Brain microvascular endothelial cell (primary cell): Measurements from ENCODE around the gene SPATA33.

Source experiments
- DNase-seq: peaks from one replicate; pipeline ENCODE4 v3.0.0-alpha.2; 2020
- H3K27ac ChIP-seq: fragments of 250-450 bp; sonication (Bioruptor Pico); 2 replicates; pipeline ENCODE4 v1.5.1; 2020; ENCODE audit warnings: mild to moderate bottlenecking, moderate library complexity
- H3K27me3 ChIP-seq: fragments of 250-450 bp; sonication (Bioruptor Pico); replicated peaks from 2 replicates; pipeline ENCODE4 v1.5.1; 2020; ENCODE audit warnings: mild to moderate bottlenecking
- H3K36me3 ChIP-seq: fragments of 250-450 bp; sonication (Bioruptor Pico); replicated peaks from 2 replicates; pipeline ENCODE4 v1.5.1; 2020; ENCODE audit warnings: mild to moderate bottlenecking
- H3K4me3 ChIP-seq: 2 replicates; pipeline ENCODE4 v1.5.1; 2011; ENCODE audit warnings: low read depth, mild to moderate bottlenecking, control low read depth, low read length, moderate library complexity
- in situ Hi-C: cut with HindIII; loops from 2 replicates; pipeline ENCODE4 v1.10.0; 2017; ENCODE audit warnings: low sequenced_read_pairs, low pct_ligation_motif_present
- TF ChIP-seq, protein P1 (sequence below): IDR thresholded peaks from 2 replicates; pipeline ENCODE4 v1.5.1; 2011; ENCODE audit warnings: low read depth, mild to moderate bottlenecking, moderate library complexity, low read length, control low read depth, inconsistent platforms; ENCODE audit errors: missing control alignments

The SPATA33 gene

DNA sequence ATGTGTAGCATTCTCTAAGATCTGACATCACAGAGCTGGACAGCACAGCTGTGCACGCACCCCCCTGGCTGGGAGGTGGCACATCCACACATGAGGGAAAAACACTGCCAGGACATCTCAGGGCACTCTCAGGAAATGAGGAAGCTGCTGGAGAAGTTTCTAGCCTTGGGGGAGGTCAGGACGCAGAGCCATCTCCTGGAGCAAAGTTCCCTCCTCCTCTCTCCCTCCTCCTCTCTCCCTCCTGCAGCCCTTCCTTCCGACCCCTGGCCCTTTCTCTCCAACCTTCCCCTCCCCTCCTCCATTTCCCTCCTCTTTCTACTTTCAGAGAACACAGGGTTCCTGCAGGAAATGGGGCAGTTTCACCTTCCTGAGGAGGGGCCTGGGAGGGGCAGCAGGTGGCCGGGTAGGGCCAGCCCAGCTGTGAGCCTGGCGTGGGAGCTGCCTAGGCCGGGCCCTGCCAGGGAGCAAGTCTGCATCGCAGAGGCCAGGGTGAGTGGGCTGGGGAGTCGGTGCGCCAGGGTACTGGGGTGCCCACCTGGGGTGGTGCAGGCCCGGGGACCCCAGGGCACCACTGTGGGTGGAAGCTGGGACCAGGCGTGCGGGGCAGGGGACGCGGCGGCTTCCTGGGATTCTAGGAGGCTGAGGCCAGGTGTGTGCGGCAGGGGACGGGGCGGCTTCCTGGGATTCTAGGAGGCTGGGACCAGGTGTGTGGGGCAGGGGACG, 44.2 kb upstream of the SPATA33 start, which contains the start of gene DPEP1:
DPEP1 (plus strand) TSS at position 412 of the 723 bp plus-strand sequence. CDS start 16,769 bp downstream, outside the sequence.
- H3K27me3 ChIP-seq, result no peaks in the 10 kb centered on the region
- H3K4me3 ChIP-seq, result no peak within 1 kb of the TSS
- no peak for DNase-seq
- in situ Hi-C loops, result no loop called here
- H3K36me3 ChIP-seq, result no peaks in the 10 kb centered on the region
- TF ChIP-seq, protein P1, sequence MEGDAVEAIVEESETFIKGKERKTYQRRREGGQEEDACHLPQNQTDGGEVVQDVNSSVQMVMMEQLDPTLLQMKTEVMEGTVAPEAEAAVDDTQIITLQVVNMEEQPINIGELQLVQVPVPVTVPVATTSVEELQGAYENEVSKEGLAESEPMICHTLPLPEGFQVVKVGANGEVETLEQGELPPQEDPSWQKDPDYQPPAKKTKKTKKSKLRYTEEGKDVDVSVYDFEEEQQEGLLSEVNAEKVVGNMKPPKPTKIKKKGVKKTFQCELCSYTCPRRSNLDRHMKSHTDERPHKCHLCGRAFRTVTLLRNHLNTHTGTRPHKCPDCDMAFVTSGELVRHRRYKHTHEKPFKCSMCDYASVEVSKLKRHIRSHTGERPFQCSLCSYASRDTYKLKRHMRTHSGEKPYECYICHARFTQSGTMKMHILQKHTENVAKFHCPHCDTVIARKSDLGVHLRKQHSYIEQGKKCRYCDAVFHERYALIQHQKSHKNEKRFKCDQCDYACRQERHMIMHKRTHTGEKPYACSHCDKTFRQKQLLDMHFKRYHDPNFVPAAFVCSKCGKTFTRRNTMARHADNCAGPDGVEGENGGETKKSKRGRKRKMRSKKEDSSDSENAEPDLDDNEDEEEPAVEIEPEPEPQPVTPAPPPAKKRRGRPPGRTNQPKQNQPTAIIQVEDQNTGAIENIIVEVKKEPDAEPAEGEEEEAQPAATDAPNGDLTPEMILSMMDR, result no peak
- no peak within 1 kb of the TSS for H3K27ac ChIP-seq

DNA sequence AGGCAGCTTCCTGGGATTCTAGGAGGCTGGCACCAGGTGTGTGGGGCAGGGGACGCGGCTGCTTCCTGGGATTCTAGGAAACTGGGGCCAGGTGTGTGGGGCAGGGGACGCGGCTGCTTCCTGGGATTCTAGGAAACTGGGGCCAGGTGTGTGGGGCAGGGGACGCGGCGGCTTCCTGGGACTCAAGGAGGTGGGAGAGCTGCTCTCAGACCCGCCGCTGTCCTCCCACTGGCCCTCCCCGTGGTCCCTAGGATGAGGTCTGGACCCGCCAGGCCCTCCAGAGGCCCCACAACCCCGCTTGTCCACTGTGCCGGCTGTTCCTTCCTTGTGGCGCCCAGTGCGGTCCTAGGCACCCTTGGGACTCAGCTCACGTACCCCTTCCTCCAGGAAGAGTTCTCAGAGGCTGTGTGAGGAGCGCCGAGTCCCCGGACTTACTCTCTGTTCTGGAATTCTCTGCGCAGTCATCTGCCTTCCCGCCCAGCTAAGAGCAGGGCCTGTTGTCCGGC, 43.6 kb upstream of the SPATA33 start:
- Histone ChIP-seq H3K4me3 (no peak overlapping the region), H3K27me3 (no peaks in the 10 kb centered on the region), H3K36me3 (no peaks in the 10 kb centered on the region), H3K27ac (no peak overlapping the region)
- no peak for DNase-seq
- TF ChIP-seq, protein P1, result no peak
- in situ Hi-C loops, result no loop called here

DNA sequence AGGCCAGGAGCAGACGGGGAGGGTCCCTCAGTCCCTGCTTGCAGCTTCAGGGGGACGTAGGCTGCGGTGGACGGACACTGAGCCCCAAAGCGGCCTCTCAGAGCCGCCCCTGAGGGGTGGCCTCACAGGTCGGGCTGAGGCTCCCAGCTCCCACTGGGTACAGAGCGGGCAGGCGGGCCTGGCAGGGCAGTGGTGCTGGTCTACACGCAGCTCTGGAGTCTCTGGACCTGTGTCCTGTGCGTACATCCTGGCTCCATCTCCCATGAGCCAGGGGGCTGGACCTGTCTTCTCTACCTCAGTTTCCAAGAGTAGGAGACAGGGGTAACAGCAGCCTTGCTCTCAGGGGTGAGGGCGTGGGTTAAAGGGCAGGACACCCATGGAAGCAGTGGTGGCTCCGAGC, 42.5 kb upstream of the SPATA33 start:
- in situ Hi-C loops, result no loop called here
- no peak overlapping the region for H3K4me3 ChIP-seq

DNA sequence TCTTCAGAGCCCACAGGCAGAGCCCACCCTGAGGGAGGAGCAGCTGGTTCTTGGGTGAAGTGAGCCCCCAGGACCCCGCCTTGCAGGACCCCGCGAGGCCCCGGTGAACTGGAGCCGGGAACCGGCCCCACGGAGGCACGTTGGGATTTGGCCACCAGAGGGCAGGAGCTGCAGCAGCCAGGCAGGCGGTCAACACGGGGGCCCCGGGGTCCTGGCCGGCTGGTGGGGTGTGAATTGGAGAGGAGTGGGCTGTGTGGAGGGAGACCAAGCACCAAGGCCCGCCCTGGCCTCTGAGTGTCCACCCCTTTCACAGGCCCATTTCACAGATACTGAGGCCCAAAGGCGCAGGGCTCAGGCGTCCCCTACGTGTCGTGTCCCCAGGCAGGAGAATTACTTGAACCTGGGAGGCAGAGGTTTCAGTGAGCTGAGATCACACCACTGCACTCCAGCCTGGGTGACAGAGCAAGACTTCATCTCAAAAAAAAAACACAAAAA, 42.0 kb upstream of the SPATA33 start:
- H3K36me3 ChIP-seq, result no peaks in the 10 kb centered on the region
- no peaks in the 10 kb centered on the region for H3K27me3 ChIP-seq
- H3K4me3 ChIP-seq, result no peak overlapping the region
- in situ Hi-C loops, result no loop called here
- H3K27ac ChIP-seq, result no peak overlapping the region
- no peak for DNase-seq
- TF ChIP-seq, protein P1, result peak; percentile 84

More for the DNA sequence above, 42.5 kb upstream of the SPATA33 start:
- TF ChIP-seq, protein P1, result no peak
- no peak for DNase-seq
- Histone ChIP-seq H3K27me3 (no peaks in the 10 kb centered on the region), H3K27ac (no peak overlapping the region), H3K36me3 (no peaks in the 10 kb centered on the region)

DNA sequence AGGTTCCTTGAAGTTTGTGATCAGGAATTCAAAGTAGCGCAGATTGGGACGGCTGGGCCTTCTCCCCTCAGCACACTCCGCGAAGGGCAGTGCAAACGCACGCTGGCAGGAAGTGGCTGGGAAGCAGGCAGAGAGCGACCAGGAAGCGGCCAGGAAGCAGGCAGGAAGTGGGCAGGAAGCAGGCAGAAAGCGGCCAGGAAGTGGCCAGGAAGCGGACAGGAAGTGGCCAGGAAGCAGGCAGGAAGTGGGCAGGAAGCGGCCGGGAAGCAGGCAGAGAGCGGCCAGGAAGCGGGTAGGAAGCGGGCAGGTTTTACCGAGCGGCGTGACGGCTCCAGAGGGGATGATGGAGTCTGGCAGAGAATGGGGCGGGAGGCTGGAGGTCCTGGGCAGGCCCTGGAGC, 41.0 kb upstream of the SPATA33 start:
- Histone ChIP-seq H3K27ac (no peak overlapping the region), H3K36me3 (no peaks in the 10 kb centered on the region), H3K27me3 (no peaks in the 10 kb centered on the region), H3K4me3 (no peak overlapping the region)
- no peak for DNase-seq
- TF ChIP-seq, protein P1, result no peak
- in situ Hi-C loops, result no loop called here
